ENCODE results near the gene UNCX. TPM values are rescaled to one million over a fixed set of nuclear protein-coding genes. Genes with fewer than 3 reads are reported as not detected.

Gene UNCX
- total RNA-seq, 2 experiments from 2014 or later: not detected

- no peak for DNase-seq
Observed at GRCh38 chr7:1223196-1223981, 9.3 kb upstream of the UNCX start.

GRCh38 chr7:1224086-1224716, 8.5 kb upstream of the UNCX start:
- TF ChIP-seq, protein P1, sequence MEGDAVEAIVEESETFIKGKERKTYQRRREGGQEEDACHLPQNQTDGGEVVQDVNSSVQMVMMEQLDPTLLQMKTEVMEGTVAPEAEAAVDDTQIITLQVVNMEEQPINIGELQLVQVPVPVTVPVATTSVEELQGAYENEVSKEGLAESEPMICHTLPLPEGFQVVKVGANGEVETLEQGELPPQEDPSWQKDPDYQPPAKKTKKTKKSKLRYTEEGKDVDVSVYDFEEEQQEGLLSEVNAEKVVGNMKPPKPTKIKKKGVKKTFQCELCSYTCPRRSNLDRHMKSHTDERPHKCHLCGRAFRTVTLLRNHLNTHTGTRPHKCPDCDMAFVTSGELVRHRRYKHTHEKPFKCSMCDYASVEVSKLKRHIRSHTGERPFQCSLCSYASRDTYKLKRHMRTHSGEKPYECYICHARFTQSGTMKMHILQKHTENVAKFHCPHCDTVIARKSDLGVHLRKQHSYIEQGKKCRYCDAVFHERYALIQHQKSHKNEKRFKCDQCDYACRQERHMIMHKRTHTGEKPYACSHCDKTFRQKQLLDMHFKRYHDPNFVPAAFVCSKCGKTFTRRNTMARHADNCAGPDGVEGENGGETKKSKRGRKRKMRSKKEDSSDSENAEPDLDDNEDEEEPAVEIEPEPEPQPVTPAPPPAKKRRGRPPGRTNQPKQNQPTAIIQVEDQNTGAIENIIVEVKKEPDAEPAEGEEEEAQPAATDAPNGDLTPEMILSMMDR (IDR thresholded peaks at IDR 0.05): no peak
- DNase-seq (no peak), ATAC-seq (ENCODE audit: poor library complexity) (no peak)
- H3K36me3 Mint-ChIP-seq (ENCODE audit: low read depth): no peaks in the 10 kb centered on the region
- intact Hi-C loops (cut with DNase I, micrococcal nuclease): loop anchor here in 1 of 2 experiments (2.0 kb wide), 2 partner anchors 209 to 251 kb away; no protein-coding TSS in a partner anchor
- no peak overlapping the region for H3K27ac ChIP-seq (ENCODE audit: low read depth in 1 of 2, low read length in 2 of 2)
- no peak overlapping the region for H3K4me3 Mint-ChIP-seq
- peaks cover 17% of the 10 kb centered on the region for H3K4me1 Mint-ChIP-seq (ENCODE audit: low read depth)
- peaks cover 65 to 84% of the 10 kb centered on the region in 2 experiments for H3K27me3 ChIP-seq (ENCODE audit: control insufficient read depth in 1 of 2, insufficient read depth in 2 of 2, low read length in 2 of 2)
- H3K4me1 ChIP-seq (ENCODE audit: insufficient read depth, low read length): peaks cover 4% of the 10 kb centered on the region
- no peaks in the 10 kb centered on the region for H3K36me3 ChIP-seq (ENCODE audit: insufficient read depth, low read length)
- no peak overlapping the region for H3K27ac Mint-ChIP-seq
- no peaks in the 10 kb centered on the region for H3K9me3 Mint-ChIP-seq
- CTCF ChIA-PET: no interaction called here
- POLR2A ChIA-PET: no interaction called here
- peaks cover 82% of the 10 kb centered on the region for H3K27me3 Mint-ChIP-seq
- peaks cover 0 to 20% of the 10 kb centered on the region in 2 experiments for H3K9me3 ChIP-seq (ENCODE audit: control insufficient read depth in 1 of 2, insufficient read depth in 1 of 2, low read length in 2 of 2)
- H3K4me3 ChIP-seq (ENCODE audit: low read length): no peak overlapping the region

More at GRCh38 chr7:1223196-1223981, 9.3 kb upstream of the UNCX start:
- ChIA-PET POLR2A (no interaction called here), CTCF (no interaction called here)
- Histone ChIP-seq H3K4me1 (ENCODE audit: insufficient read depth, low read length) (peaks cover 4% of the 10 kb centered on the region), H3K36me3 (ENCODE audit: insufficient read depth, low read length) (no peaks in the 10 kb centered on the region), H3K27ac (ENCODE audit: low read depth in 1 of 2, low read length in 2 of 2) (no peak overlapping the region), H3K27me3 (ENCODE audit: control insufficient read depth in 1 of 2, insufficient read depth in 2 of 2, low read length in 2 of 2) (peaks cover 65 to 81% of the 10 kb centered on the region in 2 experiments), H3K9me3 (ENCODE audit: control insufficient read depth in 1 of 2, insufficient read depth in 1 of 2, low read length in 2 of 2) (peaks cover 0 to 20% of the 10 kb centered on the region in 2 experiments), H3K4me3 (ENCODE audit: low read length) (no peak overlapping the region)
- no peaks in the 10 kb centered on the region for H3K9me3 Mint-ChIP-seq
- H3K4me1 Mint-ChIP-seq (ENCODE audit: low read depth): peaks cover 13% of the 10 kb centered on the region
- H3K4me3 Mint-ChIP-seq: no peak overlapping the region
- TF ChIP-seq, protein P1 (IDR thresholded peaks at IDR 0.05): no peak
- H3K36me3 Mint-ChIP-seq (ENCODE audit: low read depth): no peaks in the 10 kb centered on the region
- intact Hi-C loops (cut with DNase I, micrococcal nuclease): no loop called here
- no peak overlapping the region for H3K27ac Mint-ChIP-seq
- H3K27me3 Mint-ChIP-seq: peaks cover 80% of the 10 kb centered on the region
- no peak for ATAC-seq (ENCODE audit: poor library complexity)

DNA sequence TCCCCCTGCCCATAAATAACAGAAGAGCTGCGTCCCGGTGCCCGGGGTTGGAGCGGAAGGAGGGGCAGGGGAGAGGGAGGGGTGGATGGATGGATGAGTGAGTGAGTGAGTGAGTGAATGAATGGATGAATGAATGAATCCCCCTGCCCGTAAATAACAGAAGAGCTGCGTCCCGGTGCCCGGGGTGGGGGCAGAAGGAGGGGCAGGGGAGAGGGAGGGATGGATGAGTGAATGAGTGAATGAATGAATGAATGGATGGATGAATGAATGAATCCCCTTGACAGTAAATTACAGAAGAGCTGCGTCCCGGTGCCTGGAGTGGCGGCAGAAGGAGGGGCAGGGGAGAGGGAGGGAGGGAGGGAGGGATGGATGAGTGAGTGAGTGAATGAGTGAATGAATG, 7.6 kb upstream of the UNCX start:
- intact Hi-C loops (cut with DNase I, micrococcal nuclease): loop anchor here (1.0 to 2.0 kb wide), 3 partner anchors 187 to 250 kb away; no protein-coding TSS in a partner anchor
- POLR2A ChIA-PET: no interaction called here
- Mint-ChIP-seq H3K9me3 (no peaks in the 10 kb centered on the region), H3K4me1 (ENCODE audit: low read depth) (peaks cover 17% of the 10 kb centered on the region), H3K27ac (no peak overlapping the region), H3K4me3 (no peak overlapping the region), H3K36me3 (ENCODE audit: low read depth) (no peaks in the 10 kb centered on the region), H3K27me3 (peaks cover 77% of the 10 kb centered on the region)
- H3K27ac ChIP-seq (ENCODE audit: low read depth in 1 of 2, low read length in 2 of 2): no peak overlapping the region
- H3K9me3 ChIP-seq (ENCODE audit: control insufficient read depth in 1 of 2, insufficient read depth in 1 of 2, low read length in 2 of 2): peaks cover 0 to 20% of the 10 kb centered on the region in 2 experiments
- H3K4me3 ChIP-seq (ENCODE audit: low read length): no peak overlapping the region
- peaks cover 60 to 87% of the 10 kb centered on the region in 2 experiments for H3K27me3 ChIP-seq (ENCODE audit: control insufficient read depth in 1 of 2, insufficient read depth in 2 of 2, low read length in 2 of 2)
- peaks cover 4% of the 10 kb centered on the region for H3K4me1 ChIP-seq (ENCODE audit: insufficient read depth, low read length)
- ATAC-seq (ENCODE audit: poor library complexity): no peak
- TF ChIP-seq, protein P1 (IDR thresholded peaks at IDR 0.05): no peak
- DNase-seq: no peak
- CTCF ChIA-PET: interaction anchor here (0.8 to 1.3 kb wide), 2 partner anchors 15 to 207 kb away, joined by 4 read pairs; no protein-coding TSS in a partner anchor
- no peaks in the 10 kb centered on the region for H3K36me3 ChIP-seq (ENCODE audit: insufficient read depth, low read length)
